ENCODE results near the gene FKBP6. TPM values are rescaled to one million over a fixed set of nuclear protein-coding genes. Genes with fewer than 3 reads are reported as not detected.

Gene FKBP6
- total and polyA plus RNA-seq, 2 of the 13 experiments (the other 11 are each of a cell fraction or from before 2014, with no cell fraction given) = 0.07 to 0.20 TPM

DNA sequence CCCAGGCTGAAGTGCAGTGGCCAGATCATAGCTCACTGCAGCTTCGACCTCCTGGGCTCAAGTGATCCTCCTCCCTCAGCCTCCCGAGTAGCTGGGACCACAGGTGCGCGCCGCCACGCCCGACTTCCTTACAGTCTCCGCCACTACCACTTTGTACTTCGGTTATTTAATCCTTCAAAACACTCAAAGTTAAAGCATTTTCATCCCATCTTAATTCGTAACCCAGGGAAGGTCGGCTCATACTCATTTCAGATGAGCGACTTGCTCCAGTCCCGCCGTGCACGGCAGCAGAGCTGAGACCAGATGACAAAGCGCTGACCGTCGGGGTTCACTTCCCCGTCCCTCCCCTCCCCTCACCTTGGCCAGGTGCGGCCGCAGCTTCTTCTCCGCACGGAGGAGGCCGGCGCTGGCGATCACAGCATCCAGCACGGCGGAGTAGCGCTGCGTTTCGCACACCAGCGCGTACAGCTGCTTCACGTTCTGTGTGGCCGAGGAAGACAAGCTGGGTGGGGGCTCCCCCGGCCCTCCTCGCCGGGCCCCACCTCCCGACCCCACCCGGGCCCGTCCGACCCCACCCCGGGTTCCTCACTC, 19.8 kb upstream of the FKBP6 start (continued):
- TF ChIP-seq, protein P1, sequence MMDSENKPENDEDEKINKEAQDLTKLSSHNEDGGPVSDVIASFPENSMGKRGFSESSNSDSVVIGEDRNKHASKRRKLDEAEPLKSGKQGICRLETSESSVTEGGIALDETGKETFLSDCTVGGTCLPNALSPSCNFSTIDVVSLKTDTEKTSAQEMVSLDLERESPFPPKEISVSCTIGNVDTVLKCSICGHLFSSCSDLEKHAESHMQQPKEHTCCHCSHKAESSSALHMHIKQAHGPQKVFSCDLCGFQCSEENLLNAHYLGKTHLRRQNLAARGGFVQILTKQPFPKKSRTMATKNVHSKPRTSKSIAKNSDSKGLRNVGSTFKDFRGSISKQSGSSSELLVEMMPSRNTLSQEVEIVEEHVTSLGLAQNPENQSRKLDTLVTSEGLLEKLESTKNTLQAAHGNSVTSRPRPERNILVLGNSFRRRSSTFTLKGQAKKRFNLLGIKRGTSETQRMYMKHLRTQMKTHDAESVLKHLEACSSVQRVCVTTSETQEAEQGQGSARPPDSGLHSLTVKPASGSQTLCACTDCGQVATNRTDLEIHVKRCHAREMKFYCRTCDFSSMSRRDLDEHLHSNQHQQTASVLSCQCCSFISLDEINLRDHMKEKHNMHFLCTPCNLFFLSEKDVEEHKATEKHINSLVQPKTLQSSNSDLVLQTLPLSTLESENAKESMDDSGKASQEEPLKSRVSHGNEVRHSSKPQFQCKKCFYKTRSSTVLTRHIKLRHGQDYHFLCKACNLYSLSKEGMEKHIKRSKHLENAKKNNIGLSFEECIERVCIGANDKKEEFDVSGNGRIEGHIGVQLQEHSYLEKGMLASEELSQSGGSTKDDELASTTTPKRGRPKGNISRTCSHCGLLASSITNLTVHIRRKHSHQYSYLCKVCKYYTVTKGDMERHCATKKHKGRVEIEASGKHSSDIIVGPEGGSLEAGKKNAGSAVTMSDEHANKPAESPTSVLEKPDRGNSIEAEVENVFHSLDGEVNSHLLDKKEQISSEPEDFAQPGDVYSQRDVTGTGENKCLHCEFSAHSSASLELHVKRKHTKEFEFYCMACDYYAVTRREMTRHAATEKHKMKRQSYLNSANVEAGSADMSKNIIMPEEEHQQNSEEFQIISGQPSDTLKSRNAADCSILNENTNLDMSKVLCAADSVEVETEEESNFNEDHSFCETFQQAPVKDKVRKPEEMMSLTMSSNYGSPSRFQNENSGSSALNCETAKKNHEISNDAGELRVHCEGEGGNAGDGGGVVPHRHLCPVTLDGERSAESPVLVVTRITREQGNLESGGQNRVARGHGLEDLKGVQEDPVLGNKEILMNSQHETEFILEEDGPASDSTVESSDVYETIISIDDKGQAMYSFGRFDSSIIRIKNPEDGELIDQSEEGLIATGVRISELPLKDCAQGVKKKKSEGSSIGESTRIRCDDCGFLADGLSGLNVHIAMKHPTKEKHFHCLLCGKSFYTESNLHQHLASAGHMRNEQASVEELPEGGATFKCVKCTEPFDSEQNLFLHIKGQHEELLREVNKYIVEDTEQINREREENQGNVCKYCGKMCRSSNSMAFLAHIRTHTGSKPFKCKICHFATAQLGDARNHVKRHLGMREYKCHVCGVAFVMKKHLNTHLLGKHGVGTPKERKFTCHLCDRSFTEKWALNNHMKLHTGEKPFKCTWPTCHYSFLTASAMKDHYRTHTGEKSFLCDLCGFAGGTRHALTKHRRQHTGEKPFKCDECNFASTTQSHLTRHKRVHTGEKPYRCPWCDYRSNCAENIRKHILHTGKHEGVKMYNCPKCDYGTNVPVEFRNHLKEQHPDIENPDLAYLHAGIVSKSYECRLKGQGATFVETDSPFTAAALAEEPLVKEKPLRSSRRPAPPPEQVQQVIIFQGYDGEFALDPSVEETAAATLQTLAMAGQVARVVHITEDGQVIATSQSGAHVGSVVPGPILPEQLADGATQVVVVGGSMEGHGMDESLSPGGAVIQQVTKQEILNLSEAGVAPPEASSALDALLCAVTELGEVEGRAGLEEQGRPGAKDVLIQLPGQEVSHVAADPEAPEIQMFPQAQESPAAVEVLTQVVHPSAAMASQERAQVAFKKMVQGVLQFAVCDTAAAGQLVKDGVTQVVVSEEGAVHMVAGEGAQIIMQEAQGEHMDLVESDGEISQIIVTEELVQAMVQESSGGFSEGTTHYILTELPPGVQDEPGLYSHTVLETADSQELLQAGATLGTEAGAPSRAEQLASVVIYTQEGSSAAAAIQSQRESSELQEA (CRISPR knock-in tag; IDR thresholded peaks at IDR 0.05; ENCODE audit: not compliant biosample characterization) = peak; percentile 60
- TF ChIP-seq SOX13 (IDR thresholded peaks at IDR 0.05) (no peak), SOX13 (CRISPR knock-in tag; conservative IDR thresholded peaks at IDR 0.05 in 1 of 2, IDR thresholded peaks at IDR 0.05 in 1 of 2) (no peak), ZNF614 (CRISPR knock-in tag; IDR thresholded peaks at IDR 0.05; ENCODE audit: borderline replicate concordance) (no peak), IKZF1 (IDR thresholded peaks at IDR 0.05) (no peak), ZMYM3 (CRISPR knock-in tag; IDR thresholded peaks at IDR 0.05) (peak; percentile 21; the same call in 1 of the 2 replicates), GTF2F1 (IDR thresholded peaks at IDR 0.05; ENCODE audit: low read length) (no peak), DPF2 (CRISPR knock-in tag; IDR thresholded peaks at IDR 0.05; ENCODE audit: borderline replicate concordance, low read depth) (no peak), SMAD1 (CRISPR knock-in tag; IDR thresholded peaks at IDR 0.05; ENCODE audit: borderline replicate concordance, low read depth) (peak; percentile 4; the same call in 1 of the 2 replicates), RARA (CRISPR knock-in tag; IDR thresholded peaks at IDR 0.05) (no peak)
- TF ChIP-seq, protein P2, sequence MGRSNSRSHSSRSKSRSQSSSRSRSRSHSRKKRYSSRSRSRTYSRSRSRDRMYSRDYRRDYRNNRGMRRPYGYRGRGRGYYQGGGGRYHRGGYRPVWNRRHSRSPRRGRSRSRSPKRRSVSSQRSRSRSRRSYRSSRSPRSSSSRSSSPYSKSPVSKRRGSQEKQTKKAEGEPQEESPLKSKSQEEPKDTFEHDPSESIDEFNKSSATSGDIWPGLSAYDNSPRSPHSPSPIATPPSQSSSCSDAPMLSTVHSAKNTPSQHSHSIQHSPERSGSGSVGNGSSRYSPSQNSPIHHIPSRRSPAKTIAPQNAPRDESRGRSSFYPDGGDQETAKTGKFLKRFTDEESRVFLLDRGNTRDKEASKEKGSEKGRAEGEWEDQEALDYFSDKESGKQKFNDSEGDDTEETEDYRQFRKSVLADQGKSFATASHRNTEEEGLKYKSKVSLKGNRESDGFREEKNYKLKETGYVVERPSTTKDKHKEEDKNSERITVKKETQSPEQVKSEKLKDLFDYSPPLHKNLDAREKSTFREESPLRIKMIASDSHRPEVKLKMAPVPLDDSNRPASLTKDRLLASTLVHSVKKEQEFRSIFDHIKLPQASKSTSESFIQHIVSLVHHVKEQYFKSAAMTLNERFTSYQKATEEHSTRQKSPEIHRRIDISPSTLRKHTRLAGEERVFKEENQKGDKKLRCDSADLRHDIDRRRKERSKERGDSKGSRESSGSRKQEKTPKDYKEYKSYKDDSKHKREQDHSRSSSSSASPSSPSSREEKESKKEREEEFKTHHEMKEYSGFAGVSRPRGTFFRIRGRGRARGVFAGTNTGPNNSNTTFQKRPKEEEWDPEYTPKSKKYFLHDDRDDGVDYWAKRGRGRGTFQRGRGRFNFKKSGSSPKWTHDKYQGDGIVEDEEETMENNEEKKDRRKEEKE (IDR thresholded peaks at IDR 0.05) = no peak
- TF ChIP-seq, protein P3, sequence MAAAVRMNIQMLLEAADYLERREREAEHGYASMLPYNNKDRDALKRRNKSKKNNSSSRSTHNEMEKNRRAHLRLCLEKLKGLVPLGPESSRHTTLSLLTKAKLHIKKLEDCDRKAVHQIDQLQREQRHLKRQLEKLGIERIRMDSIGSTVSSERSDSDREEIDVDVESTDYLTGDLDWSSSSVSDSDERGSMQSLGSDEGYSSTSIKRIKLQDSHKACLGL (CRISPR knock-in tag; IDR thresholded peaks at IDR 0.05) = peak; percentile 7; the same call in 1 of the 2 replicates

Measured in HepG2 (cell line).